RWPE2 (cell line): ENCODE results near the gene MRPS31.

Experiments
- ATAC-seq: fragments of 200-7000 bp; cut with Tn5 transposase; 3 replicates; pipeline ENCODE4 v1.9.1; 2021; ENCODE audit warnings: low read depth
- DNase-seq: peaks from one replicate; pipeline ENCODE4 v3.0.0-alpha.2; 2020; ENCODE audit warnings: low spot score
- H3K27ac ChIP-seq: fragments of 450-650 bp; 2 replicates; pipeline ENCODE4 v1.5.1; 2017; ENCODE audit warnings: mild to moderate bottlenecking; ENCODE audit not compliant: poor library complexity, severe bottlenecking
- H3K27me3 ChIP-seq: fragments of 250-450 bp; sonication (Bioruptor Pico); 2 replicates; pipeline ENCODE4 v1.5.1; 2021; ENCODE audit warnings: mild to moderate bottlenecking, moderate library complexity; ENCODE audit not compliant: insufficient read depth, poor library complexity, severe bottlenecking
- H3K36me3 ChIP-seq: fragments of 250-450 bp; sonication (Bioruptor Pico); 2 replicates; pipeline ENCODE4 v1.5.1; 2020; ENCODE audit warnings: low read depth, mild to moderate bottlenecking, moderate library complexity
- H3K4me1 ChIP-seq: fragments of 250-450 bp; sonication (Bioruptor Pico); 2 replicates; pipeline ENCODE4 v1.5.1; 2021; ENCODE audit warnings: mild to moderate bottlenecking, moderate library complexity; ENCODE audit not compliant: insufficient read depth, poor library complexity, severe bottlenecking
- H3K4me3 ChIP-seq: fragments of 250-450 bp; sonication (Bioruptor Pico); 2 replicates; pipeline ENCODE4 v1.5.1; 2021; ENCODE audit warnings: mild to moderate bottlenecking, moderate library complexity; ENCODE audit not compliant: severe bottlenecking
- H3K9me3 ChIP-seq: fragments of 250-450 bp; sonication (Bioruptor Pico); 2 replicates; pipeline ENCODE4 v1.5.1; 2021; ENCODE audit warnings: mild to moderate bottlenecking, moderate library complexity; ENCODE audit not compliant: severe bottlenecking
- TF ChIP-seq, protein P1 (sequence below): fragments of 450-650 bp; IDR thresholded peaks from one replicate; pipeline ENCODE4 v1.5.1; 2017; ENCODE audit warnings: mild to moderate bottlenecking, moderate library complexity; ENCODE audit not compliant: poor library complexity, severe bottlenecking

The MRPS31 gene

DNA sequence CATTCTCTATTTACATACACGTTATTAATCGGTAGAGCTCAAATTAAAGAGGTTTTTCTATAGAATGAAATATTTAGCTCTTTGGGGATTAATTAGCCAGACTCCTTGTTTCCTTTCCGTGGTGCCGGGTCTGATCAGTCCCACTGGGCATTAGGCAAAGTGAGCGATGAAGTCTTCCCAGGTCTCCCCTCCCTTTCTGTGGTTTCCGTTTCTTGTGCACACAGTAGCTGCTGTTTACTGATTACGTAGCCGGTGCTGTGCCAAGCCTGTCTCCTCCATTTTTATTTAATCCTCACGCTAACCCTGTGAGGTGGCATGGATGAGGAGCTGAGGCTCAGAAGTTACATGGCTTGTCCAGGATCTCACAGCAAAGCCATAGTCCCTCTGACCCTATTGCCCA lies 27.4 kb upstream of the MRPS31 start:
- ATAC-seq (no peak), DNase-seq (no peak)
- Histone ChIP-seq H3K4me1 (no peaks in the 10 kb centered on the region), H3K36me3 (peaks cover 41% of the 10 kb centered on the region), H3K4me3 (no peak overlapping the region), H3K27me3 (no peaks in the 10 kb centered on the region), H3K27ac (no peak overlapping the region), H3K9me3 (no peaks in the 10 kb centered on the region)
- TF ChIP-seq, protein P1, sequence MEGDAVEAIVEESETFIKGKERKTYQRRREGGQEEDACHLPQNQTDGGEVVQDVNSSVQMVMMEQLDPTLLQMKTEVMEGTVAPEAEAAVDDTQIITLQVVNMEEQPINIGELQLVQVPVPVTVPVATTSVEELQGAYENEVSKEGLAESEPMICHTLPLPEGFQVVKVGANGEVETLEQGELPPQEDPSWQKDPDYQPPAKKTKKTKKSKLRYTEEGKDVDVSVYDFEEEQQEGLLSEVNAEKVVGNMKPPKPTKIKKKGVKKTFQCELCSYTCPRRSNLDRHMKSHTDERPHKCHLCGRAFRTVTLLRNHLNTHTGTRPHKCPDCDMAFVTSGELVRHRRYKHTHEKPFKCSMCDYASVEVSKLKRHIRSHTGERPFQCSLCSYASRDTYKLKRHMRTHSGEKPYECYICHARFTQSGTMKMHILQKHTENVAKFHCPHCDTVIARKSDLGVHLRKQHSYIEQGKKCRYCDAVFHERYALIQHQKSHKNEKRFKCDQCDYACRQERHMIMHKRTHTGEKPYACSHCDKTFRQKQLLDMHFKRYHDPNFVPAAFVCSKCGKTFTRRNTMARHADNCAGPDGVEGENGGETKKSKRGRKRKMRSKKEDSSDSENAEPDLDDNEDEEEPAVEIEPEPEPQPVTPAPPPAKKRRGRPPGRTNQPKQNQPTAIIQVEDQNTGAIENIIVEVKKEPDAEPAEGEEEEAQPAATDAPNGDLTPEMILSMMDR, result no peak

DNA sequence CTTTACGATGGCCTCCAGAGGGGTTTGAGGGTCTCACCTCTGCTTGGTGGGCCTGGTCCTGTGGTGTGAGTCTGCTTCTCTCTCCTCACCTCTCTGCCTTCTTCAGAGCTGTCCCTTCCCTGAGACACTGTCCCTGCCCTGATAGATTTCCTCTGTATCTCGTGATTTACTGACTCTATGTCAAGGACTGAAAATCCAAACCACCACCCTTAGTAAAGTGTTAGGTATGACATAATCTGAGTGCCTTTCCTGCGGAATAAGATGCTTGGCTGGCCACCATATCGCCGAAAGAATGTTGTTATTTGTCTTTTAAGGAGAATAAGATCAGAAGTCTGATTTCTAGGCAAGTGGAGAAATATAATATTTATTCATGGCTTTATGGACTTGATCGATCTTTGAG lies 25.7 kb upstream of the MRPS31 start:
- Histone ChIP-seq H3K36me3 (peaks cover 43% of the 10 kb centered on the region), H3K4me1 (no peaks in the 10 kb centered on the region), H3K27ac (no peak overlapping the region), H3K9me3 (no peaks in the 10 kb centered on the region), H3K4me3 (no peak overlapping the region), H3K27me3 (no peaks in the 10 kb centered on the region)
- ATAC-seq (no peak), DNase-seq (no peak)
- TF ChIP-seq, protein P1, result no peak

DNA sequence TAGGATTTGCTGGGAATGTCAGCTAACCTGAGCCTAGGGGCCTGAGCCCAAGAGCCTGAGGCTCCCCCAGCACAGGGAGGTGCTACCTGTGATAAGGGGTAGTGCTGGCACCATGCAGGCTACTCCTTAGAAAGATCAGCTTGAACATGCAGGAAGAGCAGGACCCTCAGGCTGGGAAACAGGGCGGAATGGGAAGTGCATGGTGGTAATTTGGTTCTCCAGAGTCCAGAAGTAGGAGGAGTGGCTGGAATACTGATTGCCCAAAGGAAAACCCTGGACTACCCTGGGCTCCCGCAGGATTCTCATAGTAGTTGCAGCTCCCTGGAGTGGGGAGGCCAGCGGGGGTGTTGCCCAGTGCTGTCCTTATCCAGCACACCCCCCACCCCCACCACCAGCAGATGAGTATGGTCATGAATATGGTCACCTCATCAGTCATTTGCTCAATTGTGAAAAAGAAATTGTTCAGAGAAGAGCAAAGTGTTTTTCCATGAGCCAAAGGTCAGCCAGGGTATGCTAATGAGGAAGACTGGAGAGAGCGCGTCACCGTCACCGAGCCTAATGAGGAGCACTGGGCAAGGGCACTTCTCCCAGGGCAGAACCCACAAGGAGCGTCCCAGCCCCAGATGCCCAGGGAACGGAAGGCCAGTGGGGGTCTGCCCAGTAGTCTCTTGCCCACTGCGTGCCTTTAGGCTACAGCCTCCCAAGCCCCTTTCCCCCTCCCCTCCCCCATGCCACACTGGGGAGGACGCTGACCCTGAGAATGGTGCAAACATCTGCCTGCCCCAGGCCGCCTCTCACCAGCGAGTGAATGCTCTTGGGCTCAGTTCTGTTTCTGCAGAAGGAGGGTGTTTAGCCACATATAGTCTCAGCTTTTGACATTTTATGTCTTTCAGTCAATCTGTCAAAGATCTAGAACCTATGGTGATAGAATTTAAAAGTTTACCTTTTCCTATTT lies 23.7 kb upstream of the MRPS31 start:
- no peaks in the 10 kb centered on the region for H3K27me3 ChIP-seq
- no peak overlapping the region for H3K27ac ChIP-seq
- DNase-seq (no peak), ATAC-seq (no peak)
- no peaks in the 10 kb centered on the region for H3K4me1 ChIP-seq
- TF ChIP-seq, protein P1, result no peak
- H3K4me3 ChIP-seq, result no peak overlapping the region
- peaks cover 42% of the 10 kb centered on the region for H3K36me3 ChIP-seq
- H3K9me3 ChIP-seq, result no peaks in the 10 kb centered on the region

DNA sequence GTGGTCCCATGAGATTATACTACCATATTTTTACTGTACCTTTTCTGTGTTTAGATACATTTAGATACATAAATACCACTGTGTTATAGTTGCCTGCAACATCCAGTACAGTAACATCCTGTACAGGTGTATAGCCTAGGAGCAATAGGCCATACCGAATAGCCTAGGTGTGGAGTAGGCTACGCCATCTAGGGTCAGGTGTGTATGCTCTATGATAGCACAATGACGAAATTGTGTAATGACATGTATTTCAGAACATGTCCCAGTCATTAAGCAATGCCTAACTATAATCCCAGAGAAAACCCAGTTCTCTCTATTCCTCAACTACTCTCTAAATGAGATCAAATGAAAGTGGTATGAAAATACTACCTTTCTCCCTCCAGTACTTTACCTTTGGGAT lies 22.3 kb upstream of the MRPS31 start:
- H3K4me3 ChIP-seq, result no peak overlapping the region
- TF ChIP-seq, protein P1, result no peak
- H3K27me3 ChIP-seq, result no peaks in the 10 kb centered on the region
- DNase-seq (no peak), ATAC-seq (no peak)
- H3K36me3 ChIP-seq, result peaks cover 29% of the 10 kb centered on the region
- no peaks in the 10 kb centered on the region for H3K9me3 ChIP-seq
- no peaks in the 10 kb centered on the region for H3K4me1 ChIP-seq
- no peak overlapping the region for H3K27ac ChIP-seq
